ENCODE results near the gene NCBP2L.
A peak's percentile ranks its signal among the peaks of the same experiment; 100 is the strongest.

NCBP2L gene

DNA sequence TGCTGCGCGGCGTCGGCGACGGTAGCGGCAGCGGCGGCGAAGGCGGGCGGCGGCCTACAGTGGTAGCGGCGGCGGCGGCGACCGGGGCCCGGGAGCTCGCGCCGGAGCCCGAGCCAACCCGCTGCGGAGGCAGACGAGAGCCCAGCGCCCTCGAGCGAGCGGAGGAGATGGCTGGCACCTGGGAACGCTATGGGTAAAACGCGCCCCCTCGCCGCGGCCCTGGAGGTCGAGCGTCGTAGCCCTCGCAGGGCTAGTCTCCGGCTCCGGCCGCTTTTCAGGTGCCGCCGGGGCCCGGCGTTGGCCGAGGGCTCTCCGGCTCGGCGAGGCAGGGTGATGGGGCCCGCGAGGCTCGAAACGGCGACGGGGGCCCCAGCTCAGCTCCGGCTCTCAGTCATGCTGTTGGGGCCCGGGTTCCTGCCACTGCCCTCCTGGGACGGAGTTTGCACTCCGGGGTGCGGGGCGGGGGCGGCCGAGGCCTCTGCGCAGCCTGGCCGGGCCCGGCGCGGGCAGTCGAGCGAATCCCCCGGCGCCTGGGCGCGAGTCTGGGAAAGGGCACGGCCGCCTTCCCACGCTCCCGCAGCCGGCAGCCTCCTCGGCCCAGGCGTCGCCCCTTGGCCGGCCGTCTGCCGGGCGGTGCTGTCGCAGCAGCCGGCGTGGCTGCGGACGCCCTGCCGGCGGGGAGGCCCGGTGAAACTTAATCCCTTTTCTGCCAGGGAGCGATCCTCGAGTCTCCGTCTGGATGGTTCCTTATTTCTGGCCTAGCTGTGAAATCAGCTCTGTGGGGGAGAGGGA, 48.9 kb downstream of the NCBP2L start:
- Histone ChIP-seq H3K4me3 (IDR thresholded peaks at IDR 0.05; ENCODE audit: insufficient read depth, low read depth, low read length) (no peak overlapping the region), H3K9ac (peak overlapping the region; percentile 78; the same call in 1 of the 2 replicates), H3K27me3 (ENCODE audit: insufficient read depth, low read depth) (no peaks in the 10 kb centered on the region), H2AFZ (ENCODE audit: low read depth) (peak overlapping the region; percentile 76), H4K20me1 (ENCODE audit: insufficient read depth) (no peaks in the 10 kb centered on the region), H3K4me1 (ENCODE audit: low read depth, poor library complexity, severe bottlenecking) (peaks cover 8% of the 10 kb centered on the region), H3K27ac (peak overlapping the region; percentile 51), H3K4me2 (peak overlapping the region; percentile 77), H3K36me3 (ENCODE audit: insufficient read depth) (no peaks in the 10 kb centered on the region), H3K79me2 (ENCODE audit: insufficient read depth, low read depth) (no peaks in the 10 kb centered on the region)
- TF ChIP-seq, protein P1, sequence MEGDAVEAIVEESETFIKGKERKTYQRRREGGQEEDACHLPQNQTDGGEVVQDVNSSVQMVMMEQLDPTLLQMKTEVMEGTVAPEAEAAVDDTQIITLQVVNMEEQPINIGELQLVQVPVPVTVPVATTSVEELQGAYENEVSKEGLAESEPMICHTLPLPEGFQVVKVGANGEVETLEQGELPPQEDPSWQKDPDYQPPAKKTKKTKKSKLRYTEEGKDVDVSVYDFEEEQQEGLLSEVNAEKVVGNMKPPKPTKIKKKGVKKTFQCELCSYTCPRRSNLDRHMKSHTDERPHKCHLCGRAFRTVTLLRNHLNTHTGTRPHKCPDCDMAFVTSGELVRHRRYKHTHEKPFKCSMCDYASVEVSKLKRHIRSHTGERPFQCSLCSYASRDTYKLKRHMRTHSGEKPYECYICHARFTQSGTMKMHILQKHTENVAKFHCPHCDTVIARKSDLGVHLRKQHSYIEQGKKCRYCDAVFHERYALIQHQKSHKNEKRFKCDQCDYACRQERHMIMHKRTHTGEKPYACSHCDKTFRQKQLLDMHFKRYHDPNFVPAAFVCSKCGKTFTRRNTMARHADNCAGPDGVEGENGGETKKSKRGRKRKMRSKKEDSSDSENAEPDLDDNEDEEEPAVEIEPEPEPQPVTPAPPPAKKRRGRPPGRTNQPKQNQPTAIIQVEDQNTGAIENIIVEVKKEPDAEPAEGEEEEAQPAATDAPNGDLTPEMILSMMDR (conservative IDR thresholded peaks at IDR 0.05; ENCODE audit: low read depth, low read length): no peak

DNA sequence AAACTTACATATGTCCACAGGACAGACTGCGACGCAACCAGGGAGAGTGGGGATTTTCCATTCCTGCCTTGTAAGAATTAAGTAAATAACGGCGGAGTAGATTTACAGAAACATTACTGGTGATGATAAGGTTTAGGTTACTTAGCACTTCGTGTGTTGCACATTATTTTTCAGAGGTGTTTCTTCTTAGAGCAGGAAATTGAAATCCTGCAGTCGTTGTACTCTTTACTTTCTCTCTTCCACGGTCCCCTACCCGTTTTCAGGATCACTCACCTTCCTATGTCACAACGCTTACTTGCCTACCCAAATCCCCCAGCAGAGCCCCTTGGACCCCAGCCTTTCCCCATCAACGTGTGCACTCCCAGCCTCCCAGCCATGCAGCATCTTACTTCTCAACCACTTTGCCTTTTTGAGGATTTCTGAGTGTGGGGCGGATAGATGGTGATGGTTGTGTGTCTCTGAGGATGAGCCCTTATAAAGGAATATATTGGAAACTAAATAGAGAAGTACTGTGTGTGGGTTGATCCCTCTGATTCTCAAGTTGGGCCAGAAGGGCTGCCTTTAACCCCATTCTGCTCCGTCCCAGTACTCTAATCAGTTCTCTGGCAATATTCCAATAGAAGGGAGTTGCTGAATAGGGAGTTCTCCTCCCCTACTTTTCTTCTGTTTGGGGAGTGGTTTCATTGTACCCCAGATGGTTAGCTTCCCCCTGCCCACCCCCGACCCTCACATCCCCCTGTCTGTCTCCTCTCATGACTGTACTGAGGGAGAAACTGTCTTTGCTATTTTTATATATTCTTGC, 49.7 kb downstream of the NCBP2L start:
- H4K20me1 ChIP-seq (ENCODE audit: insufficient read depth): no peaks in the 10 kb centered on the region
- H3K4me3 ChIP-seq (IDR thresholded peaks at IDR 0.05; ENCODE audit: insufficient read depth, low read depth, low read length): no peak overlapping the region
- TF ChIP-seq, protein P1 (conservative IDR thresholded peaks at IDR 0.05; ENCODE audit: low read depth, low read length): no peak
- no peaks in the 10 kb centered on the region for H3K79me2 ChIP-seq (ENCODE audit: insufficient read depth, low read depth)
- H2AFZ ChIP-seq (ENCODE audit: low read depth): peak overlapping the region; percentile 76
- peak overlapping the region; percentile 77 for H3K4me2 ChIP-seq
- H3K27me3 ChIP-seq (ENCODE audit: insufficient read depth, low read depth): no peaks in the 10 kb centered on the region
- H3K9ac ChIP-seq: peak overlapping the region; percentile 78; the same call in 1 of the 2 replicates
- peaks cover 8% of the 10 kb centered on the region for H3K4me1 ChIP-seq (ENCODE audit: low read depth, poor library complexity, severe bottlenecking)
- H3K36me3 ChIP-seq (ENCODE audit: insufficient read depth): no peaks in the 10 kb centered on the region
- H3K27ac ChIP-seq: peak overlapping the region; percentile 51

DNA sequence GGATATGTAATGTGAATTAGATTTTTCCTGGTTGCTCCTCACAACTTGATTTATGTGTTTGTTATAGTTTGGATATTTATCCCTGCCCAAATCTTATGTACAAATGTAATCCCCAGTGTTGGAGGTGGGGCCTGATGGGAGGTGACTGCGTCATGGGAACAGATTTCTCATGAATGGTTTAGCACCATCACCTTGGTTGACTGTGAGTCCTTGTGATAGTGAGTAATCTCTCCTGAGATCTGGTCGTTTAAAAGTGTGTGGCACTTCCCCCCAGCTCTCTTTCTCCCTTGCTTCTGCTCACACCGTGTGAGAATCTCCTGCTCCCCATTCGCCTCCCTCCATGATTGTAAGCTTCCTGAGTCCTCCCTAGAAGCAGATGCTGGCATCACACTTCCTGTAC, 50.3 kb downstream of the NCBP2L start:
- Histone ChIP-seq H3K4me3 (IDR thresholded peaks at IDR 0.05; ENCODE audit: insufficient read depth, low read depth, low read length) (no peak overlapping the region), H3K4me2 (peak overlapping the region; percentile 77; the same call in 1 of the 2 replicates), H2AFZ (ENCODE audit: low read depth) (no peak overlapping the region), H3K36me3 (ENCODE audit: insufficient read depth) (no peaks in the 10 kb centered on the region), H3K27me3 (ENCODE audit: insufficient read depth, low read depth) (no peaks in the 10 kb centered on the region), H3K9ac (no peak overlapping the region), H4K20me1 (ENCODE audit: insufficient read depth) (no peaks in the 10 kb centered on the region), H3K79me2 (ENCODE audit: insufficient read depth, low read depth) (no peaks in the 10 kb centered on the region), H3K4me1 (ENCODE audit: low read depth, poor library complexity, severe bottlenecking) (peaks cover 8% of the 10 kb centered on the region), H3K27ac (no peak overlapping the region)
- TF ChIP-seq, protein P1 (conservative IDR thresholded peaks at IDR 0.05; ENCODE audit: low read depth, low read length): no peak

DNA sequence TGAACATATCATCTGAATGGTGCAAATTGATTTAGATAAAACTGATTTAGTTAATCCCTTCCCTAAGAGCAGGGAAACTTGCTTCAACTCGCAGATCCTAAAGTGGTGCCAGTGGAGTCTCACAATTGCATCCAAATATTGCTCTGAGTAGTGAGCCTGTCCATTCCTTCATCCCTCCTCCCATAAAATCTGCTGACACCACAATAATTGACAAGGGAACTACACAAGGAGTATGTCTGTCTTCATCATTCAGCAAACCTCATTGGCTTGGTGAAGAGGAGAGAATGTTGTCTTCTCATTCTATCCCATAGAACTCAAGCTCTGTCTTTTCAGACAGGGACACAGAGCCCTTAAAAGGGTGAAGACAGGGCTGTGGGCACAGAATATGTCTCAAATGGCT, 52.3 kb downstream of the NCBP2L start:
- Histone ChIP-seq H2AFZ (ENCODE audit: low read depth) (no peak overlapping the region), H4K20me1 (ENCODE audit: insufficient read depth) (no peaks in the 10 kb centered on the region), H3K36me3 (ENCODE audit: insufficient read depth) (no peaks in the 10 kb centered on the region), H3K4me1 (ENCODE audit: low read depth, poor library complexity, severe bottlenecking) (peaks cover 3% of the 10 kb centered on the region), H3K27me3 (ENCODE audit: insufficient read depth, low read depth) (no peaks in the 10 kb centered on the region), H3K79me2 (ENCODE audit: insufficient read depth, low read depth) (no peaks in the 10 kb centered on the region), H3K4me2 (no peak overlapping the region), H3K27ac (no peak overlapping the region), H3K4me3 (IDR thresholded peaks at IDR 0.05; ENCODE audit: insufficient read depth, low read depth, low read length) (no peak overlapping the region), H3K9ac (no peak overlapping the region)
- TF ChIP-seq, protein P1 (conservative IDR thresholded peaks at IDR 0.05; ENCODE audit: low read depth, low read length): no peak

All from KMS-11 (cell line).